Stimulated activated effector memory CD8-positive, alpha-beta T cell treated with anti-CD3 and anti-CD28 coated beads, Interleukin-12 subunit alpha, Interleukin-12 subunit beta, amount 100 ng/mL, for 72 hours (primary cell): ENCODE data around the gene EHBP1L1.

ENCODE experiments used
- ATAC-seq: fragments of 150-1000 bp; cut with Tn5 transposase; 2 replicates; pipeline ENCODE4 v1.10.0; 2021
- DNase-seq, 2 donors: peaks; one replicate each; pipeline ENCODE4 v3.0.0; 2021 to 2022; ENCODE audit warnings: low spot score in 2 of 2
- H3K27ac Mint-ChIP-seq: one replicate; pipeline ENCODE4 v1.8.0; 2022; ENCODE audit warnings: mild to moderate bottlenecking, mixed read lengths
- H3K36me3 Mint-ChIP-seq: one replicate; pipeline ENCODE4 v1.8.0; 2022; ENCODE audit warnings: mild to moderate bottlenecking, mixed read lengths
- H3K4me1 Mint-ChIP-seq: one replicate; pipeline ENCODE4 v1.8.0; 2022; ENCODE audit warnings: mixed read lengths
- H3K4me3 Mint-ChIP-seq: one replicate; pipeline ENCODE4 v1.8.0; 2022; ENCODE audit warnings: mild to moderate bottlenecking, mixed read lengths
- H3K9me3 Mint-ChIP-seq: one replicate; pipeline ENCODE4 v1.8.0; 2022; ENCODE audit warnings: mixed read lengths

The EHBP1L1 gene

GRCh38 chr11:65589444-65590239 is 13.8 kb downstream of the EHBP1L1 start:
- H3K9me3 Mint-ChIP-seq = no peaks in the 10 kb centered on the region
- H3K27ac Mint-ChIP-seq = peak overlapping the region; percentile 96
- peaks cover 69% of the 10 kb centered on the region for H3K4me1 Mint-ChIP-seq
- H3K36me3 Mint-ChIP-seq = peaks cover 87% of the 10 kb centered on the region
- ATAC-seq (peak; percentile 55), DNase-seq (peak in 1 of 2 donors; percentile 73)
- peak overlapping the region; percentile 80 for H3K4me3 Mint-ChIP-seq

DNA sequence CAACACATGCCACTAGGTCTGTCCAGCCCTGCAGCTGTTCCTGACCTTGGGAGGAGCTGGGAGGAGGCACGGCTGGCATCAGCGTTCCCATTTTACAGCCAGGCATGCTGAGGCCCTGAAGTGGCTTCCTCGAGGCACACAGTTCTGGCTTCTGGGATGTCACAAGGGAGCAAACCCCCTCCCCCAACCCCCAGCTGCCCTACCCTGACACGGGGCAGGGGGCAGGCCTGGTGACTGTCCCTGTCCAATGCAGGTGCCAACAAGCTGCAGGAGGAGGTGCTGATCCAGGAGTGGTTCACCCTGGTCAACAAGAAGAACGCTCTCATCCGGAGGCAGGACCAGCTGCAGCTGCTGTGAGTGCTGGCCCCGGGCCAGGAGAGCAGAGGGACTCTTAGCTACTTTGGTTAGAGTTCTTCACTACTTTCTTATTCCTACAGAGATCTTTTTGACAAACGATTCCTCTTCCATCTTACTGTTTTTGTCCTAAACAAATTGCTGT is 14.4 kb downstream of the EHBP1L1 start:
- ATAC-seq (no peak), DNase-seq (no peak)
- H3K4me3 Mint-ChIP-seq = no peak overlapping the region
- H3K27ac Mint-ChIP-seq = peak overlapping the region; percentile 71
- H3K9me3 Mint-ChIP-seq = no peaks in the 10 kb centered on the region
- peaks cover 92% of the 10 kb centered on the region for H3K36me3 Mint-ChIP-seq
- H3K4me1 Mint-ChIP-seq = peaks cover 75% of the 10 kb centered on the region

DNA sequence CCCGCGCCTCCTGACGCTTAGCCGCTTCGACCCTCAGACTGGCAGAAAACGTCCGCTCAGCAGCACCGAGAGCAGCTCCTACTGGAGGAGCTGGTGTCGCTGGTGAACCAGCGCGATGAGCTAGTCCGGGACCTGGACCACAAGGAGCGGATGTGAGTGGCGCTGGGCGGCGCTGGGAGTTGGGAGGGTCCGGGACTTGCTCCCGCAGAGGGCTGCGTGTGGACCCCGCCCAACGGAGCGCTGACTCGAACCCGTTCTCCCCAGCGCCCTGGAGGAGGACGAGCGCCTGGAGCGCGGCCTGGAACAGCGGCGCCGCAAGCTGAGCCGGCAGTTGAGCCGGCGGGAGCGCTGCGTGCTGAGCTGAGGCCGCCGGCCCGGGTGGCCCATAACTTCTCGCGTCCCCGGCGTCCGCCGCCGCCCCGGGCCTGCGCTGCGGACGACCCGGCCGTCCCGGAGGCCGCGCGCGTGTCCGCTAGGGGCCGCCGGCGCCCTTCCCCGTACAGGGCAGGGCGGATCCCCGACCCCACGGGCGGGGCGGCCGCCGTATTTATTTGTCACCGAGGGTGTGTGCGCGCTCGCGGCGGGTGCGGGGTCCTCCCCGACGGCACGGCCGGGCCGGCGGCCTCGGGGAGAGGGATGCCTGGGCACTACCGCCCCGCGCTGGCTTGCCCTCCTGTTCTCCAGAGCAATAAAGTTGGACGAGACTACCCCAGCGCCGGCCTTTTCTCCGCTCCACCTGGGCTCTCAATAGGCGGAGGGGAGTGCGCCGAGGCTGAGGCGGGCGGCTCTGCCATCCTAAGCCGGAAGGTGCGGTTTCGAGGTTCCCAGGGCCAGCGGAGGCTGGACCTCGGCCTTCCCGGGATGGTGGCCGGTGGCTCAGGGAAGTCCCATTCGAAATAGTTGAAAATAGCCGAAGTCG is 16.3 kb downstream of the EHBP1L1 start:
- DNase-seq (no peak), ATAC-seq (no peak)
- H3K9me3 Mint-ChIP-seq = no peaks in the 10 kb centered on the region
- peaks cover 92% of the 10 kb centered on the region for H3K36me3 Mint-ChIP-seq
- H3K4me3 Mint-ChIP-seq = no peak overlapping the region
- peaks cover 66% of the 10 kb centered on the region for H3K4me1 Mint-ChIP-seq
- no peak overlapping the region for H3K27ac Mint-ChIP-seq

DNA sequence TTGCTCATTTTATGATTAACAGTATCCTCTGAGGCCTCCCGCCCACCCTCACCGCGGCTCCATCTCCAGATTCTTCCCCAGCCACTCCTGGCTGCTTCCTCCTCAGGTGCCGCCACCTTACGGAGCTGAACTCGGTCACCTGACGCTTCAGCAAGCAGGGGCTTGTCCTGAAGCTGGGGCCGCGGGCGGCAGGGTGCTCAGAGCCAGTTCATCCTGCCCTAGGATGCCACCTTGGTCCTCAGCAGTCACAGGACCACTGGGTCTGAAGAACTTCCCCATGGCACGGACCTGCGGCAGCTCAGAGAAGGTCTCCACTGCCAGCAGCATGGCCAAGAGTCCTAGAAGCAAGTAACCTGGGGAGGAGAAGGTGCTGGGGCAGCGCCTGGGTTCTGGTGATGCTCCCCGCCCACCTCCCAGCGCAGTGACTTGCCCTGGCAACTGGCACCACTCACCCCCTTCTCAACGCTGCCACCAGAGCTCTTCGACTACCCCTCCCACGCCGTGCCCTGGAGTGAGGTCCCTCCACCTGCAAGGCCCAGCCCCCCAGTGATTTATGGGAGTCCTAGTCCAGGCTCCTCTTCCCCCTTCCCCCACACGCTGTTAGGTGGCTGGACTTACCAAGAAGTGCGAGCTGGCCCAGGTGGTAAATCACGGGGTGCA is 17.1 kb downstream of the EHBP1L1 start:
- peak overlapping the region; percentile 48 for H3K27ac Mint-ChIP-seq
- H3K4me3 Mint-ChIP-seq = no peak overlapping the region

GRCh38 chr11:65593518-65594414 is 17.9 kb downstream of the EHBP1L1 start:
- Mint-ChIP-seq H3K4me3 (no peak overlapping the region), H3K4me1 (peaks cover 50% of the 10 kb centered on the region), H3K27ac (peak overlapping the region; percentile 48), H3K36me3 (peaks cover 92% of the 10 kb centered on the region), H3K9me3 (no peaks in the 10 kb centered on the region)
- ATAC-seq (peak; percentile 51), DNase-seq (peak in 1 of 2 donors; percentile 71)

More for the DNA sequence above, 17.1 kb downstream of the EHBP1L1 start:
- no peak for DNase-seq
- Mint-ChIP-seq H3K4me1 (peaks cover 58% of the 10 kb centered on the region), H3K36me3 (peaks cover 92% of the 10 kb centered on the region), H3K9me3 (no peaks in the 10 kb centered on the region)
- ATAC-seq = no peak

DNA sequence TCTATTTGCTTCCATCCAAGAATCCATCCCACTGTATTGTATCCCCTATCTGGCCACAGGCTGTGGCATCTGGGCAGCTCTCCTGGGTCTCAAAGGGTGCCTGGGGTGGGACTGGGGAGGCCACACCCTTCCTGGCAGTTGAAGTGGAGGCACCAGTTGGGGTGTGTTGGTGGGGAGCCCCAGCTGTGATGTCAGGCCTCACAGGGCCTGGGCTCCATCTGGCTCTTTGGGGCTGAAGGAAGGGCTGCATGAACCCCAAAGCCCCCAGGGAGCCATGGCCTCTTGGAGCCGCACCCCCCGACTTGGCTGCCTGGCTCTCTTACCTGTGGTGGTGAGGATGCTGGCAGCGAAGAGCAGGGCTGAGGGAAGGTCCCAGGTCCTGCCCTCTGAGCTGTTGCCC is 19.3 kb downstream of the EHBP1L1 start:
- H3K4me1 Mint-ChIP-seq = peaks cover 36% of the 10 kb centered on the region
- H3K4me3 Mint-ChIP-seq = no peak overlapping the region
- no peak for DNase-seq
- H3K9me3 Mint-ChIP-seq = no peaks in the 10 kb centered on the region
- ATAC-seq = no peak
- H3K36me3 Mint-ChIP-seq = peaks cover 91% of the 10 kb centered on the region
- peak overlapping the region; percentile 82 for H3K27ac Mint-ChIP-seq

GRCh38 chr11:65595543-65596281 is 19.9 kb downstream of the EHBP1L1 start, which contains the start of gene KCNK7:
Gene KCNK7, minus strand, starts transcription at chr11:65595800. Its CDS starts 28 bp downstream, at chr11:65595772.
- H3K4me3 Mint-ChIP-seq = no peak within 1 kb of the TSS
- peaks cover 89% of the 10 kb centered on the region for H3K36me3 Mint-ChIP-seq
- H3K4me1 Mint-ChIP-seq = peaks cover 31% of the 10 kb centered on the region
- ATAC-seq (peak; percentile 11), DNase-seq (no peak)
- H3K9me3 Mint-ChIP-seq = no peaks in the 10 kb centered on the region
- peak within 1 kb of the TSS; percentile 82 for H3K27ac Mint-ChIP-seq

DNA sequence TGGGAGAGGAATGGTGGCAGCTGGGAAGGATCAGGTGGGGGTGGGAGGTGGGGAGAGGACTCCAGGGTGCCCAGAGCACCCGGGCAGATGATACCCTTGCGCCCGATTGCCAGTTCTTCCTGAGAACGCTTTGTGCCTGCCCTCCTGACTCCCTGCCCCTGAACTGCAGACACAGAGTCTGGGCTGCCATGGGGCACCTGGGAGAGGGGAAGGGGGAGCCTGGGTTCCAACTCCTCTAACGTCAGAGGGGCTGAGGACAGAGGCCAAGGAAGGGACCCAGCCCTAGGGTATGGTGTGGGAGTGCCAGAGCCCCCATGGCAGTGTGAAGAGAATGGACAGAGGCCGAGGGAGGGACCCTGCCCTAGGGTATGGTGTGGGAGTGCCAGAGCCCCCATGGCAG is 20.7 kb downstream of the EHBP1L1 start:
- H3K27ac Mint-ChIP-seq = peak overlapping the region; percentile 82
- H3K4me1 Mint-ChIP-seq = peaks cover 31% of the 10 kb centered on the region
- no peak for DNase-seq
- H3K4me3 Mint-ChIP-seq = no peak overlapping the region
- H3K9me3 Mint-ChIP-seq = no peaks in the 10 kb centered on the region
- peaks cover 86% of the 10 kb centered on the region for H3K36me3 Mint-ChIP-seq
- no peak for ATAC-seq

DNA sequence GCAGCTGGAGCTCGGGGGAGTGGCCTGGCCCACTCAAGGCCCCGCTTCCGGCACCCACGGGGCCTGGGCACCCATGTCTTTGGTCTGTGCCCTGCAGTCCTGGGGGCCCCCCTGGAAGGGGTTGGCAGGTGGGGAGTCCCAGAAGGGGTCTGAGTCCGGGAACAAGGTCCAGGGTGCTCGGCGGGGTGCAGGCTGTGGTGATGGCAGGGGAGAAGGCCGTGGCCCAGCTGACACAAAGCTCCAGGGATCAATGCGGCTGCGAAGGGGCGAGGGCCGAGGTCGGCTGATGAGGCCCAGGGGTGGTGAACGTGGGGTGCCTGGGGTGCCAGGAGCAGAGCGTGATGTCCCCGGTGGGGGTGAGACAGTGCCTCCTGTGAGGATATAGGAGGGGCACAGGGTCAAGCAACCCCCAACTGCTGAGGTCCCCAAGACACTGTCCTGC is 22.4 kb downstream of the EHBP1L1 start:
- DNase-seq = no peak
- Mint-ChIP-seq H3K27ac (no peak overlapping the region), H3K4me3 (no peak overlapping the region), H3K4me1 (peaks cover 25% of the 10 kb centered on the region), H3K36me3 (peaks cover 83% of the 10 kb centered on the region), H3K9me3 (no peaks in the 10 kb centered on the region)
- no peak for ATAC-seq

GRCh38 chr11:65599216-65599954 is 23.5 kb downstream of the EHBP1L1 start:
- ATAC-seq (no peak), DNase-seq (no peak)
- H3K4me1 Mint-ChIP-seq = peaks cover 15% of the 10 kb centered on the region
- H3K27ac Mint-ChIP-seq = no peak overlapping the region
- peaks cover 81% of the 10 kb centered on the region for H3K36me3 Mint-ChIP-seq
- H3K9me3 Mint-ChIP-seq = no peaks in the 10 kb centered on the region
- H3K4me3 Mint-ChIP-seq = no peak overlapping the region

- Mint-ChIP-seq H3K4me3 (no peak overlapping the region), H3K4me1 (peaks cover 13% of the 10 kb centered on the region), H3K36me3 (peaks cover 81% of the 10 kb centered on the region), H3K27ac (no peak overlapping the region), H3K9me3 (no peaks in the 10 kb centered on the region)
- ATAC-seq = no peak
- no peak for DNase-seq
Measured at GRCh38 chr11:65599955-65600246, 24.0 kb downstream of the EHBP1L1 start.

DNA sequence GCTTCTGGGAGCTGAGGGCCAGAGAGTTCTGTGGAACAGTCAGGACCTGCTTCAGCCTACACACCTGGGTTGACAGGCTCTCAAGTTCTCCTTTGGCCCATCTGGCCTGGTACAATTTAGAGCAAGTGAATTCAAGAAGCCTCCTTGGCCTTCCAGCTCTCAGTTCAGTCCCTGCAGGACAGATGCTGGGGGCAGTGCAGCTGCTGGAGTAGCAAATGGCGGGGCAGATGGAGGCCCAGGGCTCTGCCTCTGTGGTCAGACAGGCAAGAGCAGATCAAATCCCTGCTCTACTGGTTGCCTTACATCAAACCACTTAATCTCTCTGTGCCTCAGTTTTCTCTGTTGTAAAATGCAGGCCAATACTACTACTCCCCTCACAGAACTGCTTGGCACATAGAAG is 28.4 kb downstream of the EHBP1L1 start:
- Mint-ChIP-seq H3K27ac (no peak overlapping the region), H3K4me1 (peaks cover 5% of the 10 kb centered on the region), H3K4me3 (no peak overlapping the region), H3K9me3 (no peaks in the 10 kb centered on the region), H3K36me3 (peaks cover 82% of the 10 kb centered on the region)
- no peak for ATAC-seq
- no peak for DNase-seq

DNA sequence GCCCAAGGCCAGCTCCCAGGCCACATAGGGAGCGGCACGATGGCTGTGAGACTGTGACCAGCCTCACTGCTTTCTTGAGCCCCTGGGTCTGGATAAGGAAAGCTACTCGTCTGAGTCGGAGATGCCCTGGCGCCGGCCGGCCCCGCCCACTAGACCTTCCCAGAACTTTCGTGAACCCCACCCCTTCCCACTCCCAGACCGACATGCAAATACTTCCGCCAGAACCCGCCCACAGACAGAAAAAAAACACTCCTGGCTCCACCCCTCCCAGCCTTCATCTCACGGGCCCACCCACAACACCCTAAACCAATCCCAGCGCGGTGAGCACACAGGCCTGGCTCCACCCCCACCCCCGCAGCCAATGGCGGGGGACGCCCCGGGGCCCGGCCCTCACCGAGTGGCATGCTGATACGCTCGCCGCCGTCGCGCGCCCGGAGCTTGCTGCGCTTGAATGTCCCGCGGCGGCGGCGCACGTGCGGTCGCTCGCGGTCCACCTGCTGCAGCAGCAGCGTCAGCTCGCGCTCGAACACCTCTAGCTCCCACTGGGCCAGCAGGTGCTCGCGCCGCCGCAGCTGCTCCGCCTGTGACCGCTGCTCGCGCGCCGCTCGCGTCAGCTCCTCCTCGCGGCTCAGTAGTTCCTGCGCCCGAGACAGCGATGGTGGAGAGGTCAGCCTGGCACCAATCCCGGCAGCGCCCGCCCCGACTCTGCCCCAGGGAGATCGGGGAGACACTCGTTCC is 31.2 kb downstream of the EHBP1L1 start:
- Mint-ChIP-seq H3K36me3 (peaks cover 87% of the 10 kb centered on the region), H3K4me3 (no peak overlapping the region), H3K9me3 (no peaks in the 10 kb centered on the region), H3K4me1 (peaks cover 32% of the 10 kb centered on the region), H3K27ac (peak overlapping the region; percentile 37)
- DNase-seq (no peak), ATAC-seq (peak; percentile 60)
